SIG-M5 treated with dmso at 0.1 percent for 504 hours (cell line): ENCODE results near the gene SDK1.
A peak's percentile ranks its signal among the peaks of the same experiment; 100 is the strongest.

Experiments
- DNase-seq: peaks from one replicate; lab custom pipeline; 2025; ENCODE audit not compliant: unreplicated experiment; lab: John Stamatoyannopoulos, UW

Gene SDK1

DNA sequence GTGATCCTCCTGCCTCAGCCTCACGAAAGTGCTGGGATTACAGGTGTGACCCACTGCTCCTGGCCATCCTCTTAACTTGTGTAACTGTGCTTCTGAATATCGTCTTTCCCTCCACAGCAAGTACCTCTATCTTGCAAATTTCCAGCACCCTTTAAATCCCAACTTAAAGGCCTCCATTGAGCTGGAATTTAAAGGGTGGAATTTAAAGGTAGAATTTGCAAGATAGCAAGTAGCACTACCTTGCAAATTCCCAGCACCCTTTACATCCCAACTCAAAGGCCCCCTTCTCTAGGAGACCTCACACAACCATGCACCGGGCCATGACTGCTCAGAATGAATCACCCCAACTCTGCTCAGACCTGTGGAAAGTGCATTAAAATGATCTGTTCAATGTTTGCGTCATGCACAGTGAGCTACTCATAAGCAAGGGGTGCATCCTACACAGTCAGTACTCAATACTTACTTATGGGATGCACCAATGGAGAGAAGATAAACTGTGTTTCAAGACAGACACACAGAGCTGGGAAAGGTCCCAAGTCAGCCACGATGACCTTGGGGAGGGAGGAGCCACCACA lies 17.8 kb upstream of the SDK1 start:
- no peak for DNase-seq

DNA sequence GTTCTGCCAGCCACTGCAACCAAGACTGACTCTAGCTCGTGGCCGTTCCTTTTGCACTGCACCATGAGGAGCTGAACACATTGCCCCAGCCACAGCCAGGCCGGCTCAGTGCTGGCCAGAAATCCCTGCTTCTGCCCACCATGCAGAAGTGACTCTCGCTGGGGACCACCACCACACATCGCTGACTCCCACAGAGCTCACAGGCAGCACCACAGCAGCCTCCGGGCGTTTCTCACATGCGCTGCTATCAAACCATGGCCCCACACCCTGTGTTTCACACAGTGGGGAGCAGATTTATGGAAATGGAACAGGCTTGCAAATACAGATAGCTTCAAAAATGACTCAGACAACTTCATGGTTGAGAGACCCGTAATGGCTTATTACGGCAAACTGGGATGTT lies 15.4 kb upstream of the SDK1 start:
- no peak for DNase-seq

GRCh38 chr7:3289996-3290395 lies 11.1 kb upstream of the SDK1 start:
- DNase-seq: no peak

GRCh38 chr7:3292694-3293093 lies 8.4 kb upstream of the SDK1 start:
- DNase-seq: no peak

- DNase-seq: no peak
Observed at GRCh38 chr7:3294432-3295100, 6.5 kb upstream of the SDK1 start.

DNA sequence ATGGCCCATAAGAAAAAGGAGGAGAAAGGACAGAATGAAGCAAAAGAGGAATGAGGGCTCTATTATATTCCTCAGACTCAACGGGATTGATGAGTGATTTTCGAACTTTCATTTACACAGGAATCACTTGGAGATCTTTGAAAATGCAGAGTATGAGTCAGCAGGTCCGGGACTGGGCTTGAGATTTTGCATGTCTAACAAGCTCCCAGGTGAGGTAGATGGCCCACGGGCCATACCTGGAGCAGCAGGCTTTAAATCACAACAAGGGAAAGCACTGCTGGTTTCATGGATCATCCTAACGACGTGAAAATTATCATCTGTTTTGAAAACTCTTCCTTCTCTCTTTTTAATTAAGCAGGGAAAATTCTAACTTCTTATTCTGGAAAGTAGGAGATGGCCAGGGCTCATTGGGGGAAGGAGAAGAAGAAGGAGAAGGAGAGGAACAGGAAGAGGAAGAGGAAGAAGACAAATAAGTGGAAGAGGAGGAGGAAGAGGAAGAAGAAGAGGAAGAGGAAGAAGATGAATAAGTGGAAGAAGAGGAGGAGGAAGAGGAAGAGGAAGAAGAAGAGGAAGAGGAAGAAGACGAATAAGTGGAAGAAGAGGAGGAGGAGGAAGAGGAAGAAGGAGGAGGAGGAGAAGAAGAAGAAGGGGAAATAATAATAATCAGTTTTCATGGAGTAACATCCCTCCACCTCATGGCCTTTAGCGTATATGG lies 3.8 kb upstream of the SDK1 start:
- no peak for DNase-seq

GRCh38 chr7:3300221-3300650 lies 816 bp upstream of the SDK1 start:
- DNase-seq: no peak

DNA sequence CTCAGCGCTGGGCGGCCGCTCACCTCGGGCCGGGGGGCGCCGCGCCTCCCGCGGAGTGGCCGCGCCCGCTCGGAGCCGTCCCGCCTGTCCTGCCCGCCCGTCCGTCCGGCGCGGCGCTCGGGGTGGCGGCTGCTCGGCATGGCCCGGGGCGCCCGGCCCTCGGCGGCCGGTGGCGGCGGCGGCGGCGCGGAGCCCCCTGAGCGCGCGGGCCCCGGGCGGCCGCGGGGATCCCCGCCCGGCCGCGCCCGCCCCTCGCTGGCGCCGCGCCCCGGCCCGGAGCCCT lies 338 bp downstream of the SDK1 start:
- DNase-seq: no peak

GRCh38 chr7:3301831-3302618 lies 973 bp downstream of the SDK1 start:
- peak; percentile 8 for DNase-seq

- DNase-seq: no peak
Observed at GRCh38 chr7:3302681-3303320, 1.7 kb downstream of the SDK1 start.

DNA sequence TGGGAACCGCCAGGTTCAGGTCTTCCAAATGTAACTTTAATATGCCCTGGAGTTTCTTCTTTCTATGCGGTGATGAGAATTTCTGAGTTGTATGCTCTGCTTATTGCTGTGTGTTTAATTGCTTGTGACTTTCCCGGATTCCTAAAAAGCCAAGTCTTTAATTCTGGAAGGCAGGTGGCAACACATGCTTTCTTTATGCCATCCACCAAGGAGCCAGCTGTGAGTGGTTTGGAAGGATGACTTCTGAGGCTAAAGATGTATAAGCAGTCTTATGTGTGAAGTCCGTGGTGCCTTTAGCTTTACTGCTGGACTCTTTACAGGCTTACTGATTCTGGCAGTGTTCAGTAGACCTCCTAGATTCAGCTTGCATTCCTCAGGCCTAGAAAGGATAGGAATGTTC lies 3.1 kb downstream of the SDK1 start:
- no peak for DNase-seq

DNA sequence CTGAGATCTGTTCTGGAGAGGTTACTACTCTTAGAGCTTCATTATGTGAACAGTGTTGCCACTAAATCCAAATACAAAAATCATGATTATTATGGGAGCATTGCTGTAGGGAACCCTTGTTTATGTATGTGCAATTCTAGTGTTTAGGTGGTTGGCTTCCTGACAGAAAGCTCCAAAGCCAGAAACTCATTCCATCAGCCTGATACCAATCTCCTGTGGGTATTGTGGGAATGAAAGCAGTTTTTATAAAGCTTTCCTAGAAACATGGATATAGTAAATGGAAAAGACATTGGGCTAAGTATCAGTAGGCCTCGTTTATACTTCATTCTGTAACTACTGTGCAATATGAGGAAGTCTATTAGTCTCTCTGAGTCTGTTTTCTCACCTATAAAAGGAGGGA lies 6.4 kb downstream of the SDK1 start:
- DNase-seq: no peak

GRCh38 chr7:3309140-3309539 lies 8.1 kb downstream of the SDK1 start:
- no peak for DNase-seq

DNA sequence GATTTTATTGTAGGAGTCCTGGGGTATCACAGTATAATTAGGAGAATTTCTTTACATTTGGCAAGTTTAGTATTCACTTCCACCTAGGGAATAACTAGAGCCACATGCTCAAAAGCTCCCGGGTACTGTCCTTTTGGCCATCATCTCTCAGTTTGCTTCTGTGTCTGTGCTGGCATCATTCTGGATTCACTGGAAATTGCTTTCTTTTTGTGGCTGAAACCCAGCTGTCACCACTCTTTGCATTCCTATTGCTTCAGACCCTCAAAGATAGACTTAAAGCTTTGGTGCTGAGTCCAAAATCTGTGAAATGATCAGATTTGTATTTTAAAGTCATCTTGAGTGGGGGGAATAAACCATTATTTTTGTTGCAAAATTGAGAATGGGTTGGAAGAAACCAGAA lies 8.9 kb downstream of the SDK1 start:
- DNase-seq: no peak

DNA sequence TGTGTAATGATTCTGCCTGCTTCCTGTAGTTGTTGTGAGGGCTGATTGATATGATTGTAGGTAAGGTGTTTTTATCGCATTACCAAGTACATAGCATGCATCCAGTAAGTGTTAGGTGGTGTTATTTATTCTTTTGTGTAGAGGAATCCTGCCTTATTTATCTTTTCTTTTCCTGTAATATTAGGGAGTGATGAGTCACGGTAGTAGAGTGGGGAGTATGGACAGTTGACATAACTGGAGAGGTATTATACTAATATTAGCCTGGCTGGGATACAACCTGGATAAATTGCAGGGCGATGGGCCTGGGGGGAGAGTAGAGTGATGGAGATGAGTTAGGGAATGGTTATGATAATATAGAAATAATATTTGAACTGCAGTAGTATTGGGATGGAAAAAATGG lies 9.8 kb downstream of the SDK1 start:
- no peak for DNase-seq

- DNase-seq: no peak
Observed at GRCh38 chr7:3312583-3312982, 11.5 kb downstream of the SDK1 start.

DNA sequence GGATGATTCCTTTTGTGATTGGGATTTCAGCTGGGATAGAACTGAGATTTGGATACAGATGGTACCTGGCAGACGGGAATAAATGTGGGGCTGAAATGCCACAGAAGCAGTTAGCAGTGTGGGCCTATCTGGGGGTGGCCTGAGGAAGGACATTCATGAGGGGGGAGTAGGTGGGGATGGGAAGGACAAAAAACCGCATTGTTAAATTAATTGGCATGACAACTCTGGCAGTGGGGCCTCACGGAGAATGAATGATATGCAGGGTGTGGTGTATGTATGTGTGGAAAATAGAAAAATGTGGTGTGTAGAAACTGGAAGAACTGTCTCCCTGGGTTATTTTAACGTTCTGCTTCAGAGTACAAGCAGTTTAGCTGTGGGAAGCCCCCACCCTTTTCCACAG lies 17.8 kb downstream of the SDK1 start:
- DNase-seq: no peak

DNA sequence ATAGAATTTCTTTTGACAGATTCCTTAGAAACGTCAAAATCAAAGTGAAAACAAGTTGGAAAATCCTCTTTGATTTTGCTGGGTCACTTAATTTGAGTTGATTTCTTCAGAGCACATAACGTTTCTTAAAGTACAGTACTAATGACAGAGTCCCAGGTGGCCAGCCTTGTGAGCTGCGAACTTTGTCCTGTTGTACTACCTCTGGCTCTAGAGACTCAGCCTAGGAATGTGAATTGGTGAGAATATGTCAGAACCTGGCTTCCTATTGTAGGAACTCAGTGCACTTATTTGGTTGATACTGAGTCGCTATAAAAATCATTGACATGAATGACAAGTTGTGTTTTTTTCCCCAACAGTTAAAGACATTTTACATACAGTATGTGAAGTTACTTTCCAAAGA lies 20.2 kb downstream of the SDK1 start:
- DNase-seq: no peak

DNA sequence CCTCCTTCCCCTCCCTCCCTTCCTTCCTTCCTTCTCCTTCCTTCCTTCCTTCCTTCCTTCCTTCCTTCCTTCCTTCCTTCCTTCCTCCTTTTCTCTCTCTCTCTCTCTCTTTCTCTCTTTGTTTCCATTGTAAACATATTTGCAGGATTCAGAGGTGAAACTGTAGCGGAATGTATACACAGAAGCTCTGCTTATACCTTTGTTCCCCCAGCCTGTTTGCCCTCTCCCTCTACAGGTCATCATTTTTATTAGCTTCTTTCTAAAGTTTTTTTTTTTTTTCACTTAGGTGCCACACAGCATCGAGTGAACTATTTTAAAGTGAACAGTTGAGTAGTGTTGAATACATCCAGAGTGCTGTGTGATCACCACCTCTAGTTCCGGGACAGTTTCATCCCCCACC lies 20.7 kb downstream of the SDK1 start:
- DNase-seq: no peak

- DNase-seq: no peak
Observed at GRCh38 chr7:3326246-3326645, 25.2 kb downstream of the SDK1 start.

DNA sequence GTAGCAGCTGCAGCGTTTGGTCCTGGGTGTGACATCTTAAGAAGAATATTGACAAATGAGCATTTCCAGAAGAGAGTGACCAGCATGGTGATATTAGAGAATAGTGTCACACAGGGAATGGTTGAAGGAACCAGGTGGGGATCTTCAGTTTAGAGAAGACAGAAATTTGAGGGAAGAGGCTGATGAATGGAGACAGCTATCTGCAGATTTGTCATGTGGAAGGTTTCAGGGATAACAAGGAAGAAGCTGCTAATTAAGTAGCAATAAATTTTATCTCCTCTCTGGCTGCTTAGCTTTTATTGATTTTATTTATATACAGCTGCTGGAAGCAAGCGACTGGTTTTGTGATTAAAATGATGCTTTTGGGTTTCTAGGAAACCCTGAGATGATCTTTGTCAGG lies 26.0 kb downstream of the SDK1 start:
- no peak for DNase-seq

- no peak for DNase-seq
Observed at GRCh38 chr7:3327655-3328054, 26.6 kb downstream of the SDK1 start.
